Liver (tissue), 9 donors: ENCODE data around the gene SEMA4D. TPM values are rescaled to one million over a fixed set of nuclear protein-coding genes. Genes with fewer than 3 reads are reported as not detected.

Experiments used
- DNase-seq: peaks from one replicate; pipeline ENCODE4 v3.0.0-alpha.2; 2017; ENCODE audit warnings: low spot score
- H3K27ac ChIP-seq, 2 donors: one replicate each; pipeline ENCODE4 v1.7.0; 2013; ENCODE audit warnings: inconsistent platforms in 2 of 2, low read length in 2 of 2, control low read depth in 1 of 2, low read depth in 1 of 2, mild to moderate bottlenecking in 1 of 2
- H3K27me3 ChIP-seq, 4 donors: one replicate each; pipeline versions ENCODE4 v1.6.1 to v1.7.0; 2013; ENCODE audit warnings: low read length in 3 of 4, inconsistent platforms in 1 of 4, mild to moderate bottlenecking in 1 of 4, moderate library complexity in 1 of 4; ENCODE audit not compliant: control insufficient read depth in 4 of 4, insufficient read depth in 4 of 4
- H3K36me3 ChIP-seq, 4 donors: one replicate each; pipeline versions ENCODE4 v1.6.1 to v1.7.0; 2013; ENCODE audit warnings: low read length in 3 of 4, mild to moderate bottlenecking in 3 of 4, low read depth in 1 of 4, moderate library complexity in 1 of 4; ENCODE audit not compliant: control insufficient read depth in 4 of 4, insufficient read depth in 3 of 4
- H3K4me1 ChIP-seq, 4 donors: one replicate each; pipeline versions ENCODE4 v1.6.1 to v1.7.0; 2013; ENCODE audit warnings: low read length in 3 of 4, mild to moderate bottlenecking in 3 of 4, moderate library complexity in 1 of 4; ENCODE audit not compliant: control insufficient read depth in 4 of 4, insufficient read depth in 4 of 4
- H3K4me3 ChIP-seq, 3 donors: one replicate each; pipeline versions ENCODE4 v1.6.1 to v1.7.0; 2013; ENCODE audit warnings: low read length in 3 of 3, control low read depth in 1 of 3, low read depth in 1 of 3, mild to moderate bottlenecking in 1 of 3
- H3K9ac ChIP-seq, 2 donors: one replicate each; pipeline ENCODE4 v1.7.0; 2013; ENCODE audit warnings: low read length in 2 of 2, mild to moderate bottlenecking in 2 of 2, moderate library complexity in 2 of 2, control low read depth in 1 of 2, low read depth in 1 of 2
- H3K9me3 ChIP-seq, 4 donors: one replicate each; pipeline versions ENCODE4 v1.6.1 to v1.7.0; 2013; ENCODE audit warnings: low read length in 3 of 4; ENCODE audit not compliant: control insufficient read depth in 4 of 4
- ATF3 ChIP-seq: IDR thresholded peaks from 2 replicates; pipeline ENCODE4 v1.6.1; 2016; ENCODE audit warnings: antibody characterized with exemption
- EGR1 ChIP-seq, 2 donors: IDR thresholded peaks; 2 replicates each; pipeline ENCODE4 v1.6.1; 2016 to 2018; ENCODE audit warnings: antibody characterized with exemption in 2 of 2, low read depth in 2 of 2
- GABPA ChIP-seq, 2 donors: IDR thresholded peaks in 1 of 2; conservative IDR thresholded peaks in 1 of 2; 2 replicates each; pipeline ENCODE4 v1.6.1; 2016; ENCODE audit warnings: antibody characterized with exemption in 2 of 2, mild to moderate bottlenecking in 1 of 2, moderate library complexity in 1 of 2
- HNF4A ChIP-seq, 2 donors: conservative IDR thresholded peaks; 2 replicates each; pipeline ENCODE4 v1.6.1; 2016; ENCODE audit warnings: antibody characterized with exemption in 2 of 2, mild to moderate bottlenecking in 2 of 2
- HNF4G ChIP-seq: IDR thresholded peaks from 2 replicates; pipeline ENCODE4 v1.6.1; 2016; ENCODE audit warnings: antibody characterized with exemption
- MAX ChIP-seq: IDR thresholded peaks from 2 replicates; pipeline ENCODE4 v1.6.1; 2016; ENCODE audit warnings: antibody characterized with exemption
- REST ChIP-seq: IDR thresholded peaks from 2 replicates; pipeline ENCODE4 v1.6.1; 2016; ENCODE audit warnings: antibody characterized with exemption, mild to moderate bottlenecking
- RXRA ChIP-seq, 2 donors: IDR thresholded peaks; 2 replicates each; pipeline ENCODE4 v1.6.1; 2017 to 2018; ENCODE audit warnings: antibody characterized with exemption in 2 of 2, mild to moderate bottlenecking in 1 of 2
- SP1 ChIP-seq: IDR thresholded peaks from 2 replicates; pipeline ENCODE4 v1.6.1; 2018; ENCODE audit warnings: antibody characterized with exemption, mild to moderate bottlenecking
- TAF1 ChIP-seq: conservative IDR thresholded peaks from 2 replicates; pipeline ENCODE4 v1.6.1; 2016; ENCODE audit warnings: antibody characterized with exemption, mild to moderate bottlenecking
- YY1 ChIP-seq: IDR thresholded peaks from 2 replicates; pipeline ENCODE4 v1.6.1; 2016; ENCODE audit warnings: antibody characterized with exemption, mild to moderate bottlenecking
- WGBS: extraction: QIAGEN DNeasy Blood & Tissue Kit; methylation state at CpG from one replicate; pipeline ENCODE4 v1.1.7; 2013; 5-methylcytosine and 5-hydroxymethylcytosine counted together
- polyA plus RNA-seq, 2 donors: library from polyadenylated mRNA; stranded (reverse) in 1 of 2; unstranded in 1 of 2; fragments of 200-250 nt in 1 of 2; fragments of >200 nt in 1 of 2; fragmentation: Nextera tagmentation in 1 of 2; extraction: Ambion mirVana in 1 of 2; gene quantifications; one replicate each; pipeline versions ENCODE4 v1.2.1 to v1.2.3, GENCODE V29; 2013 to 2015
- total RNA-seq, 2 donors: library from RNA; depleted of rRNA; stranded (reverse); fragments of >200 nt; gene quantifications; one replicate each; pipeline ENCODE4 v1.2.3, GENCODE V29; 2014
- TF ChIP-seq, protein P1 (sequence below): IDR thresholded peaks from 2 replicates; pipeline ENCODE4 v1.6.1; 2016; ENCODE audit warnings: antibody characterized with exemption
- TF ChIP-seq, protein P2 (sequence below): fragments of 150-350 bp; IDR thresholded peaks from 2 replicates; pipeline ENCODE4 v1.5.1; 2017; ENCODE audit warnings: improper control_type of control experiment, low read depth, low read length; ENCODE audit not compliant: missing input control
- donor health status: healthy.
- donor health status: healthy.
- donor health status: healthy.
- donor health status: healthy.
- donor health status: healthy.

Gene SEMA4D
- total and polyA plus RNA-seq, 4 donors: 1.4 to 12.0 (median 4.1) TPM

GRCh38 chr9:89368978-89369377, 128.9 kb downstream of the SEMA4D start:
- TF ChIP-seq TAF1 (no peak), REST (no peak), MAX (no peak), ATF3 (no peak), EGR1 (IDR thresholded peaks at IDR 0.05; ENCODE audit: low read depth in 2 of 2) (no peak)
- TF ChIP-seq, protein P1, sequence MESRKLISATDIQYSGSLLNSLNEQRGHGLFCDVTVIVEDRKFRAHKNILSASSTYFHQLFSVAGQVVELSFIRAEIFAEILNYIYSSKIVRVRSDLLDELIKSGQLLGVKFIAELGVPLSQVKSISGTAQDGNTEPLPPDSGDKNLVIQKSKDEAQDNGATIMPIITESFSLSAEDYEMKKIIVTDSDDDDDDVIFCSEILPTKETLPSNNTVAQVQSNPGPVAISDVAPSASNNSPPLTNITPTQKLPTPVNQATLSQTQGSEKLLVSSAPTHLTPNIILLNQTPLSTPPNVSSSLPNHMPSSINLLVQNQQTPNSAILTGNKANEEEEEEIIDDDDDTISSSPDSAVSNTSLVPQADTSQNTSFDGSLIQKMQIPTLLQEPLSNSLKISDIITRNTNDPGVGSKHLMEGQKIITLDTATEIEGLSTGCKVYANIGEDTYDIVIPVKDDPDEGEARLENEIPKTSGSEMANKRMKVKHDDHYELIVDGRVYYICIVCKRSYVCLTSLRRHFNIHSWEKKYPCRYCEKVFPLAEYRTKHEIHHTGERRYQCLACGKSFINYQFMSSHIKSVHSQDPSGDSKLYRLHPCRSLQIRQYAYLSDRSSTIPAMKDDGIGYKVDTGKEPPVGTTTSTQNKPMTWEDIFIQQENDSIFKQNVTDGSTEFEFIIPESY: no peak
- no peaks in the 10 kb centered on the region for H3K36me3 ChIP-seq
- 88% methylated on average over 8 of the region's 8 CpGs for WGBS
- H3K27ac ChIP-seq: no peak overlapping the region
- H3K9ac ChIP-seq: no peak overlapping the region
- H3K27me3 ChIP-seq: no peaks in the 10 kb centered on the region
- no peak for DNase-seq
- H3K4me3 ChIP-seq: no peak overlapping the region
- H3K4me1 ChIP-seq: peaks cover 0 to 2% (median 0%) of the 10 kb centered on the region in 4 donors
- no peaks in the 10 kb centered on the region for H3K9me3 ChIP-seq

DNA sequence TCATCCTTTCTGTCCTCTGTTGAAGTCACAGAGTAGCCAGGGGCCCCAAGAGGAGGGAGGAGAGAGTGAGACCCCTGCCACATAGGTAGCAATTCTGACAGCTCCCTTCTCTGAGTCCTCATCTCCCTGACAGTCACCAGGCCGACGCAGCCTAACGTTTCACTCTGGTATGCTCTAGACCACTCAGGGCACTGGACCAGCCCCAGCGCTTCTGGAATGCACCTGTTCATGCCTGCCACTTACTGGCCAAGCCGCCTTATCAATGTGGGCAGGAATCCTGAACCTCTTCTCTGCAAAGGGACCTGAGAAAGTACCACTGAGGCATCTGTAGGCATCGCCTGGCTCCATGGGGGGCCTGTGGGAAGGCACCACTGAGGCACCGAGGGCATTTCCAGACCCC, 129.4 kb downstream of the SEMA4D start:
- no peak overlapping the region for H3K27ac ChIP-seq
- 93% methylated on average over 7 of the region's 7 CpGs for WGBS
- H3K4me1 ChIP-seq: peaks cover 0 to 2% (median 0%) of the 10 kb centered on the region in 4 donors
- no peak for TF ChIP-seq GABPA (IDR thresholded peaks at IDR 0.05 in 1 of 2, conservative IDR thresholded peaks at IDR 0.05 in 1 of 2)
- no peak for TF ChIP-seq HNF4G
- TF ChIP-seq HNF4A (conservative IDR thresholded peaks at IDR 0.05): no peak
- TF ChIP-seq RXRA (IDR thresholded peaks at IDR 0.05): no peak
- TF ChIP-seq, protein P1: no peak
- no peak for TF ChIP-seq MAX
- TF ChIP-seq ATF3: no peak
- no peak for TF ChIP-seq REST
- TF ChIP-seq YY1: no peak
- TF ChIP-seq, protein P2, sequence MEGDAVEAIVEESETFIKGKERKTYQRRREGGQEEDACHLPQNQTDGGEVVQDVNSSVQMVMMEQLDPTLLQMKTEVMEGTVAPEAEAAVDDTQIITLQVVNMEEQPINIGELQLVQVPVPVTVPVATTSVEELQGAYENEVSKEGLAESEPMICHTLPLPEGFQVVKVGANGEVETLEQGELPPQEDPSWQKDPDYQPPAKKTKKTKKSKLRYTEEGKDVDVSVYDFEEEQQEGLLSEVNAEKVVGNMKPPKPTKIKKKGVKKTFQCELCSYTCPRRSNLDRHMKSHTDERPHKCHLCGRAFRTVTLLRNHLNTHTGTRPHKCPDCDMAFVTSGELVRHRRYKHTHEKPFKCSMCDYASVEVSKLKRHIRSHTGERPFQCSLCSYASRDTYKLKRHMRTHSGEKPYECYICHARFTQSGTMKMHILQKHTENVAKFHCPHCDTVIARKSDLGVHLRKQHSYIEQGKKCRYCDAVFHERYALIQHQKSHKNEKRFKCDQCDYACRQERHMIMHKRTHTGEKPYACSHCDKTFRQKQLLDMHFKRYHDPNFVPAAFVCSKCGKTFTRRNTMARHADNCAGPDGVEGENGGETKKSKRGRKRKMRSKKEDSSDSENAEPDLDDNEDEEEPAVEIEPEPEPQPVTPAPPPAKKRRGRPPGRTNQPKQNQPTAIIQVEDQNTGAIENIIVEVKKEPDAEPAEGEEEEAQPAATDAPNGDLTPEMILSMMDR: no peak
- no peak for TF ChIP-seq TAF1
- TF ChIP-seq SP1: no peak
- TF ChIP-seq EGR1 (IDR thresholded peaks at IDR 0.05; ENCODE audit: low read depth in 2 of 2): no peak
- no peaks in the 10 kb centered on the region for H3K27me3 ChIP-seq
- H3K36me3 ChIP-seq: no peaks in the 10 kb centered on the region
- DNase-seq: no peak
- no peak overlapping the region for H3K4me3 ChIP-seq
- H3K9ac ChIP-seq: no peak overlapping the region
- no peaks in the 10 kb centered on the region for H3K9me3 ChIP-seq
